Neural crest cell (in vitro differentiated cells): ENCODE data around the gene CMAS. TPM values are rescaled to one million over a fixed set of nuclear protein-coding genes. Genes with fewer than 3 reads are reported as not detected.
"Not testable (repeated sequence)": the region's sequence is repeated elsewhere in the genome, so short reads cannot be mapped to it uniquely, and the experiment has no call there.

Experiments used
- DNase-seq: peaks from one replicate; pipeline ENCODE4 v3.0.0; 2021; ENCODE audit warnings: low read depth, mixed read lengths, low spot score
- H3K27ac Mint-ChIP-seq: one replicate; pipeline ENCODE4 v1.8.0; 2021; ENCODE audit warnings: mild to moderate bottlenecking, mixed read lengths; ENCODE audit not compliant: unreplicated experiment
- H3K27me3 Mint-ChIP-seq: 2 replicates; pipeline ENCODE4 v1.8.0; 2021; ENCODE audit warnings: low read depth, mild to moderate bottlenecking, mixed read lengths
- H3K36me3 Mint-ChIP-seq: 2 replicates; pipeline ENCODE4 v1.8.0; 2021; ENCODE audit warnings: low read depth, mild to moderate bottlenecking, mixed read lengths
- H3K4me1 Mint-ChIP-seq: 2 replicates; pipeline ENCODE4 v1.8.0; 2021; ENCODE audit warnings: mixed read lengths
- H3K4me3 Mint-ChIP-seq: one replicate; pipeline ENCODE4 v1.8.0; 2021; ENCODE audit warnings: mild to moderate bottlenecking, mixed read lengths
- H3K9me3 Mint-ChIP-seq: 2 replicates; pipeline ENCODE4 v1.8.0; 2021; ENCODE audit warnings: mixed read lengths
- CTCF ChIP-seq: fragments of 200-600 bp; sonication (generic); conservative IDR thresholded peaks from 2 replicates; pipeline ENCODE4 v1.5.0; 2021; ENCODE audit warnings: antibody characterized with exemption, mild to moderate bottlenecking
- total RNA-seq: library from RNA; stranded (reverse); gene quantifications from 2 replicates; pipeline ENCODE4 v1.2.1, GENCODE V29; 2021

Gene CMAS
- total RNA-seq, 1 donor from 2014 or later = 39.0 TPM

DNA sequence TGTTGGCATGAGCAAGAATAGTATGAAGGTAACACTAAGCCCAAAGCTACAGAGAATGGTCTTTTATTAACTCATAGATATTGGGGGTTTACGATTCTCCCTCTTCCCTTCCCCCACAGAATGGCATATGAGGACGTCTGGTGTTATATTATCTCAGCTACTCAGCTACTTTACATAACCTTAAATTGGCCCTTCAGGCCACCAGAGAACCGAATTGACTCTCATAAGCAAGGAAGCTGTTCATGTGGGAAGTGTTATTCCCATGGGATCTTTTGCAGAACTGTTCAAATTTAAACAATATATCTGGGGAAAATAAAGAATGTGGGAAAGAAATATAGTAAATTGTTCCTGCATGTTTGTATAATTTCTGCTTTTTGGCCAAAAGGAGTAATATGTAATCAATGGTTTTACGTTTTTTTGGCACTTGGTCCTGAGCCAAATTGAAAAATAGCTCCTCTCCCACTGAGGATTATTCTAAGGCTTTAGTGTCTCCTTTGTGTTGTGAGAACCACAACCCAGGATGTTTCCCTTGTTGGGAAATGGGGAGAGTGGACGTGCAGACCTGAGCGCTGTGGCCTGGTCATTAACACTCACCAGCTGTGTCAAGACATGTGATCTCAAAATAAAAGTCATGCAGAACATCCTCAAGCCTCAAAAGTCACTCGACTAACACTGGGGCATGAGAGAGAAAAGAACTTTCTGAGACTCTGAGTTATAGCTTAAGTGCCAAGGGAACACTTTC is 31.8 kb upstream of the CMAS start:
- no peak for DNase-seq
- H3K9me3 Mint-ChIP-seq = peaks cover 12% of the 10 kb centered on the region
- H3K4me1 Mint-ChIP-seq = peaks cover 18% of the 10 kb centered on the region
- TF ChIP-seq CTCF = no peak
- H3K4me3 Mint-ChIP-seq = no peak overlapping the region
- peaks cover 8% of the 10 kb centered on the region for H3K36me3 Mint-ChIP-seq
- no peak overlapping the region for H3K27ac Mint-ChIP-seq
- H3K27me3 Mint-ChIP-seq = no peaks in the 10 kb centered on the region

DNA sequence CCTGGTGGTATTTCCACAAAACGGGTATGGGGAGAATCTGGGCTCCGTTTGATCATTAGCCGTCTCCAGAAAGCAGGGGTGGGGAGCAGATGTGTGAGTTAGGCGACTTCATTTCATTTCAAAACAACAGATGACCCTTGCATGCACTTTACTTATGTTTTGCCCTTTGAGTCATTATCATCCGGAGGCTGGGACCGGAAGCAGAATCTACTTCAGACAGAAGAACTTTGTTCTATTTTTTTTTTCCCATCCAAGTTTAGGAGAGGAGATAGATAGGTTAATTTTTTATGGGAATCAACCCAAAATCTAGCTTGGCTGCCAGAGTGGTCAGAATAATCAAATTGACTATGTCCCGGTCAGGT is 31.3 kb upstream of the CMAS start:
- Mint-ChIP-seq H3K27ac (no peak overlapping the region), H3K9me3 (peaks cover 10% of the 10 kb centered on the region), H3K27me3 (no peaks in the 10 kb centered on the region), H3K4me3 (no peak overlapping the region), H3K4me1 (peaks cover 18% of the 10 kb centered on the region), H3K36me3 (peaks cover 8% of the 10 kb centered on the region)
- DNase-seq = no peak
- no peak for TF ChIP-seq CTCF

- no peak for TF ChIP-seq CTCF
- Mint-ChIP-seq H3K4me3 (no peak overlapping the region), H3K27ac (no peak overlapping the region), H3K9me3 (peaks cover 2% of the 10 kb centered on the region), H3K36me3 (no peaks in the 10 kb centered on the region), H3K27me3 (no peaks in the 10 kb centered on the region), H3K4me1 (peaks cover 18% of the 10 kb centered on the region)
- DNase-seq = no peak
These were observed 29.0 kb upstream of the CMAS start for GRCh38 chr12:22016982-22017381.

DNA sequence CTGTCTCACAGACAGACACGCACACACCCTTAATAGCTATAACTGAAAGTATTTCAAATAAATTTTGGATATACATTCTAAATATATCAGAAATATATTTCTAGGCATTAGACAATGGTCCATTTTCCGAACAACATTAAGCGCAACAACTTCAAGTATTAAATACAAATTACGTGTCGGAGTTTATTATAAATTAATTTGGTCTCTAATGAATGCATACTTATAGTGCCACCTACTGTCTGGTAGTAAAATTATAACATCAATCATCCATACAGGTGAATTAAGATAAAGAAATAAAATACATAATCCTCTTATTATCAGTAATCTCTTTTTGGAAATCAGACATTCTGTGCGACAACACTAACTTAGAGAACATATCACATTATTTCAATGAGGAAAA is 27.2 kb upstream of the CMAS start:
- Mint-ChIP-seq H3K9me3 (peaks cover under 1% of the 10 kb centered on the region), H3K4me1 (peaks cover 16% of the 10 kb centered on the region), H3K36me3 (peaks cover 3% of the 10 kb centered on the region), H3K4me3 (no peak overlapping the region), H3K27ac (no peak overlapping the region), H3K27me3 (no peaks in the 10 kb centered on the region)
- TF ChIP-seq CTCF = peak; percentile 71
- no peak for DNase-seq

- not testable (repeated sequence) for H3K36me3 Mint-ChIP-seq, DNase-seq, H3K27me3 Mint-ChIP-seq, H3K4me3 Mint-ChIP-seq, H3K4me1 Mint-ChIP-seq, H3K27ac Mint-ChIP-seq
- peaks cover 12% of the 10 kb centered on the region for H3K9me3 Mint-ChIP-seq
These were observed 22.5 kb upstream of the CMAS start for GRCh38 chr12:22023489-22023888.

GRCh38 chr12:22029491-22029890 is 16.5 kb upstream of the CMAS start:
- peaks cover 12% of the 10 kb centered on the region for H3K9me3 Mint-ChIP-seq
- H3K27me3 Mint-ChIP-seq = no peaks in the 10 kb centered on the region
- no peak overlapping the region for H3K27ac Mint-ChIP-seq
- H3K36me3 Mint-ChIP-seq = no peaks in the 10 kb centered on the region
- DNase-seq = no peak
- no peak overlapping the region for H3K4me3 Mint-ChIP-seq
- peaks cover 6% of the 10 kb centered on the region for H3K4me1 Mint-ChIP-seq
- no peak for TF ChIP-seq CTCF
